Activated T-helper 17 cell treated with anti-CD3 and anti-CD28 coated beads, Interleukin-2, amount 50 U/mL, for 72 hours (primary cell): ENCODE measurements around the gene CIAPIN1. TPM values are rescaled to one million over a fixed set of nuclear protein-coding genes. Genes with fewer than 3 reads are reported as not detected.
"Not testable (repeated sequence)": the region's sequence is repeated elsewhere in the genome, so short reads cannot be mapped to it uniquely, and the experiment has no call there.

Experiments
- ATAC-seq: fragments of 150-1000 bp; cut with Tn5 transposase; replicated peaks from 2 replicates; pipeline ENCODE4 v1.10.0; 2021; ENCODE audit warnings: mild to moderate bottlenecking, moderate library complexity
- H3K27ac Mint-ChIP-seq: one replicate; pipeline ENCODE4 v1.8.0; 2022; ENCODE audit warnings: mixed read lengths
- H3K27me3 Mint-ChIP-seq: one replicate; pipeline ENCODE4 v1.8.0; 2022; ENCODE audit warnings: mixed read lengths
- H3K36me3 Mint-ChIP-seq: one replicate; pipeline ENCODE4 v1.8.0; 2022; ENCODE audit warnings: low read depth, mild to moderate bottlenecking, mixed read lengths
- H3K4me1 Mint-ChIP-seq: one replicate; pipeline ENCODE4 v1.8.0; 2022; ENCODE audit warnings: mixed read lengths
- H3K4me3 Mint-ChIP-seq: one replicate; pipeline ENCODE4 v1.8.0; 2022; ENCODE audit warnings: mild to moderate bottlenecking, mixed read lengths
- H3K9me3 Mint-ChIP-seq: one replicate; pipeline ENCODE4 v1.8.0; 2022; ENCODE audit warnings: mixed read lengths
- total RNA-seq, 2 donors: library from RNA; stranded (reverse); gene quantifications; one replicate each; pipeline ENCODE4 v1.2.3, GENCODE V29; 2022

Gene CIAPIN1
- total RNA-seq, 2 donors from 2014 or later, result 30.8 to 52.8 TPM

- Mint-ChIP-seq H3K27ac (no peak overlapping the region), H3K36me3 (no peaks in the 10 kb centered on the region), H3K9me3 (no peaks in the 10 kb centered on the region), H3K27me3 (peaks cover 5% of the 10 kb centered on the region), H3K4me3 (no peak overlapping the region), H3K4me1 (no peaks in the 10 kb centered on the region)
- ATAC-seq, result no peak
Observed at GRCh38 chr16:57411362-57411976, 35.7 kb downstream of the CIAPIN1 start.

DNA sequence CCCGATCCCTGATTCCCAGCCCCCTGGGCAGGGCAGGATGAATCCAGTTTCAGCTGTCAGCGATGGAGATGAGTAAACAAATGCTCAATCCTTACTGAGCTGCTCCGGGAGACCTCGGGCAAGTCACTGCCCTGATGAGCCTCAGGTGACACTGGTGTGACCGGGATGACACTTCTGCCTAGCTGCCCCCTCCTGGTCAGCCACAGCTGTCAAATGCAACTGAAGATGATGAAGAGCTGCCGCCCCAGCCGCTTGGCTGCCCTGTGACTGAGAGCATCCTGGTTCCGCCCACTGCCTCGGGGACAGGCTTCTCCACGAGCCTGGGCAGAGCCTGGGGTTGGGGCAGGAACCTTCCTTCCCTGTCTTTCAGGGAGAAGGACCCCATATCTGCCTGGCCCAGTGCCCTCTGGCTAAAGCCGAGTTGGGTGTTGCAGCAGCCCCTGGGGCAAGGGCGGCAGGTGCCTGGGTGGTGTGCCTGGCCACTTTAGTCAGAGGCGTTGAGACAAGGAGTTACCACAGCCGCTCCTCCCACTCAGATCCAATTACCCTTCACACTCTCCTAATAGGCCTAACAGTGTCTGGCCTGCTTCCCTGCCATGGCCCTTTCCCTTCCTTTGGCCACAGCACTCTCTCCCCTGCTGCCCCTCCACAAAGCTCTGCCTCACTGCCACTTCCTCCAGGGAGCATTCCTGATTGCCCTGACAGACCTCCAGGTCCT, 37.2 kb downstream of the CIAPIN1 start:
- peaks cover 5% of the 10 kb centered on the region for H3K27me3 Mint-ChIP-seq
- no peaks in the 10 kb centered on the region for H3K9me3 Mint-ChIP-seq
- no peaks in the 10 kb centered on the region for H3K36me3 Mint-ChIP-seq
- peak overlapping the region; percentile 0 for H3K27ac Mint-ChIP-seq
- H3K4me1 Mint-ChIP-seq, result no peaks in the 10 kb centered on the region
- H3K4me3 Mint-ChIP-seq, result no peak overlapping the region
- ATAC-seq, result no peak

GRCh38 chr16:57409065-57409464, 38.1 kb downstream of the CIAPIN1 start:
- Mint-ChIP-seq H3K4me1 (no peaks in the 10 kb centered on the region), H3K36me3 (no peaks in the 10 kb centered on the region), H3K4me3 (no peak overlapping the region), H3K9me3 (no peaks in the 10 kb centered on the region), H3K27me3 (peaks cover 5% of the 10 kb centered on the region), H3K27ac (no peak overlapping the region)
- ATAC-seq, result no peak

GRCh38 chr16:57407521-57408353, 39.4 kb downstream of the CIAPIN1 start:
- H3K27me3 Mint-ChIP-seq, result peaks cover 5% of the 10 kb centered on the region
- H3K9me3 Mint-ChIP-seq, result no peaks in the 10 kb centered on the region
- ATAC-seq, result no peak
- H3K4me3 Mint-ChIP-seq, result no peak overlapping the region
- H3K27ac Mint-ChIP-seq, result no peak overlapping the region
- no peaks in the 10 kb centered on the region for H3K36me3 Mint-ChIP-seq
- H3K4me1 Mint-ChIP-seq, result no peaks in the 10 kb centered on the region

- no peak for ATAC-seq
- no peaks in the 10 kb centered on the region for H3K4me1 Mint-ChIP-seq
- peaks cover 5% of the 10 kb centered on the region for H3K27me3 Mint-ChIP-seq
- H3K9me3 Mint-ChIP-seq, result no peaks in the 10 kb centered on the region
- H3K4me3 Mint-ChIP-seq, result no peak overlapping the region
- no peak overlapping the region for H3K27ac Mint-ChIP-seq
- H3K36me3 Mint-ChIP-seq, result no peaks in the 10 kb centered on the region
Observed at GRCh38 chr16:57406881-57407280, 40.3 kb downstream of the CIAPIN1 start.

DNA sequence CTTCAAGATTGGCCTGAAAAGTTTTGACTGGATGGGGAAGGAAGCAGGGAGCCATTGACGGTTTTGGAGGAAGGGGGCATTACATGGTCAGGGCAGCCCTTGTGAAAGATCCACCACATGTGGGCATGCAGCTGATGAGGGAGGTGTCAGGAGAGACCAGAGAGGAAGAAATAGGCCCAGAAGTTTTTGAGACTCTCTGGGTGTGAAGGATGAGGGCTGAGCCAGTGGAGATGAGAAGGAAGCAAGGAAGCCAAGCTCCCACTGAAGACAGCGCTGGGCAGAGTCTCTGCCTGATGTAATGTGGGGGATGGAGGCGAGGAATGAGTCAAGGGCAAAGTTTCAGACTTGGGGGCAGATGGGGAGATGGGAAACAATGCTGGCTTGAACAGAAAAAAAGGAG, 42.1 kb downstream of the CIAPIN1 start:
- Mint-ChIP-seq H3K9me3 (no peaks in the 10 kb centered on the region), H3K4me3 (no peak overlapping the region), H3K27ac (no peak overlapping the region), H3K4me1 (no peaks in the 10 kb centered on the region), H3K36me3 (no peaks in the 10 kb centered on the region), H3K27me3 (peaks cover 5% of the 10 kb centered on the region)
- peak; percentile 24 for ATAC-seq

DNA sequence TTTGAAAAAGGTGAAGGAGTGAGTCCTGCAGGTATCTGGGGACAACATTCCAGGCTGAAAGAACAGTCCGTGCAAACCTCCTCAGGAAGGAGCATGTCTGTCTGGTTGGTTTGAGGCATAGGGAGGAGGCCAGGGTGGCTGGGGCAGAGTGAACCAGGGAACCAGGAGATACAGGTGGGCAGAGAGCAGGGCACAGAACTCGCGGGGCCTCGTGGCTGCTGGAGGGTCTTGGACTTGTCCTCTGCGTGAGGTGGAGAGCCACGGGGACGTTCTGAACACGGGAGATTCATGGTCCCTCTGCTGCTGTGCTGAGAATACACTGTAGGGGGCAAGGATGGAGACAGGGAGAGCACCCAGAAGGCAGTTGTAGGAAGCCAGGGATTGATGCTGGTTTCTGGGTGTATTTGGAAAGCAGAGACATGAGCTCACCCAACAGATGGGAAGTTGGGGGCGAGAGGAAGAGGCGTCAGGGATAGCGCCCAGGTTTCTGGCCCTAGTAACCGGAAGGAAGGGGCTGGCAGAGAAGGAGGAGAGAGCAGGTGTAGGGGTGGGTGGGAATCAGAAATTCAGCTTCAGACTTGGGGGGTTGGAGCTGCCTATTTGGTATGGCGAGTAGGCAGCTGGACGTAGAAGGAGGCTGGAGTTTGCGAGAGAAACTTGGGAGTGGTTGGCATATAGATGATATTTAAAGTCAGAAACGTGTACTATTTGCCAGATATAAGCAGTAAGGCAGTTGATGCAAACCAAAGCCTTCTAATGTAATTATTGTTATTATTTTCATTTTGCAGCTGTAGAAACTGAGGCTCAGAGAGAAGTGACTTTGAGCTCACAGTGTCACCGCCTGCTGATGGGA, 43.0 kb downstream of the CIAPIN1 start, which contains the start of gene CCL17:
TSS of gene CCL17 (plus strand) at position 803 of the 853 bp plus-strand sequence. CDS start 9,166 bp downstream, outside the sequence.
- Mint-ChIP-seq H3K27ac (no peak within 1 kb of the TSS), H3K4me1 (no peaks in the 10 kb centered on the region), H3K9me3 (no peaks in the 10 kb centered on the region), H3K4me3 (no peak within 1 kb of the TSS), H3K36me3 (no peaks in the 10 kb centered on the region), H3K27me3 (peaks cover 2% of the 10 kb centered on the region)
- no peak for ATAC-seq

GRCh38 chr16:57401943-57402640, 45.1 kb downstream of the CIAPIN1 start:
- no peak for ATAC-seq
- no peak overlapping the region for H3K4me3 Mint-ChIP-seq
- H3K9me3 Mint-ChIP-seq, result no peaks in the 10 kb centered on the region
- H3K27ac Mint-ChIP-seq, result no peak overlapping the region
- no peaks in the 10 kb centered on the region for H3K27me3 Mint-ChIP-seq
- no peaks in the 10 kb centered on the region for H3K36me3 Mint-ChIP-seq
- H3K4me1 Mint-ChIP-seq, result no peaks in the 10 kb centered on the region

DNA sequence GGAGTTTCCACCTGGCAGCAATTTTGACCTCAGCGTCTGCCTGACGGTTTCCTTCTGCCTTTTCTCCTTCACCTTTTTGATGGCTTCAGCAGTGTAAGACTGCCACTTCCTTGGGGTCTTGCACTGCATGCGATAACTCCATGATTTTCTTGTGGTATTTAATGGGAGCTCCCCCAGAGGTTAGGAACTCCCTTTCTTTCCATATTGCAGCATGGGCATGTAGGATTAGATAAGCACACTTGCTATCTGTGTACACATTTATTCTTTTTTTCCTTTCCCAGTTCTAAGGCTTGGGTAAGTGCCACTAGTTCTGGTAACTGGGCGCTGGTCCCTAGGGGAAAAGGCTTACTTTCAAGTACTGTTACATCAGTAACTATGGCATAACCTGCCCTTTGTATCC, 49.7 kb downstream of the CIAPIN1 start:
- not testable (repeated sequence) for H3K36me3 Mint-ChIP-seq, H3K27ac Mint-ChIP-seq, H3K4me3 Mint-ChIP-seq, H3K27me3 Mint-ChIP-seq, H3K4me1 Mint-ChIP-seq, ATAC-seq, H3K9me3 Mint-ChIP-seq

GRCh38 chr16:57396786-57397185, 50.4 kb downstream of the CIAPIN1 start:
- no peaks in the 10 kb centered on the region for H3K36me3 Mint-ChIP-seq
- no peaks in the 10 kb centered on the region for H3K9me3 Mint-ChIP-seq
- H3K27ac Mint-ChIP-seq, result no peak overlapping the region
- no peaks in the 10 kb centered on the region for H3K4me1 Mint-ChIP-seq
- no peak for ATAC-seq
- H3K27me3 Mint-ChIP-seq, result peaks cover 3% of the 10 kb centered on the region
- no peak overlapping the region for H3K4me3 Mint-ChIP-seq

DNA sequence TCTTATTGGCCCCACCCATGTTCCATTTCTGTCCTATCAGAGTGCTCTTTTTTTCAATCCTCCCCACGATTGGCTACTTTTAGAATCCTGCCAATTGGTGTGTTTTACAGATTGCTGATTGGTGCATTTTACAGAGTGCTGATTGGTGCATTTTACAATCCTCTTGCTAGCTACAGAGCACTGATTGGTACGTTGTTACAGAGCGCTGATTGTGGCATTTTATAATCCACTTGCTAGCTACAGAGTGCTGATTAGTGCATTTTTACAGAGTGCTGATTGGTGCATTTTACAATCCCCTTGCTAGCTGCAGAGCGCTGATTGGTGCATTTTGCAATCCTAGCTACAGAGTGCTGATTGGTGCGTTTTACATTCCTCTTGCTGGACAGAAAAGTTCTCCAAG, 52.2 kb downstream of the CIAPIN1 start:
- H3K27me3 Mint-ChIP-seq, result peaks cover 3% of the 10 kb centered on the region
- no peaks in the 10 kb centered on the region for H3K36me3 Mint-ChIP-seq
- H3K27ac Mint-ChIP-seq, result no peak overlapping the region
- ATAC-seq, result no peak
- no peak overlapping the region for H3K4me3 Mint-ChIP-seq
- no peaks in the 10 kb centered on the region for H3K4me1 Mint-ChIP-seq
- no peaks in the 10 kb centered on the region for H3K9me3 Mint-ChIP-seq

DNA sequence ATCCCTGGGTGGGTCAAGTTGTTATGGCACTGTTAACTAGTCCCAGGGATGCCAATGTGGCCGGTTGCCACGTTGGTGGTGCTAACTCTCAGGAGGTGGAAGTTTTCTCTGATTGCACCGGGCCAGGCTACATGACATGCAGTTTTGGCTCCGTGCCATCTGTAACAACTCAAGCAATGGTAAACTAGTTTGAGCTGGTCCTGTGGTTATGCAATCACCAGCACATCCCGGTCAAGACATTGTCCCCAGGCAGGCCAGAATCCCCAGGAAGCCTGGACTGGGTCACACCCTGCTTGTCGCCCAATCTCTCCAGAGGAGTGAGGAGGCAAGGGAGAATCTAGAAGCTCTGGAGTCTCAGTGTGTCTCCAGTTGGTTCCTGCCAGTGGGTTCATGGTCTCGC, 52.7 kb downstream of the CIAPIN1 start:
- ATAC-seq, result no peak
- Mint-ChIP-seq H3K9me3 (no peaks in the 10 kb centered on the region), H3K27ac (no peak overlapping the region), H3K27me3 (peaks cover 3% of the 10 kb centered on the region), H3K4me1 (no peaks in the 10 kb centered on the region), H3K36me3 (no peaks in the 10 kb centered on the region), H3K4me3 (no peak overlapping the region)

- H3K27me3 Mint-ChIP-seq, result peaks cover 3% of the 10 kb centered on the region
- no peak for ATAC-seq
- no peak overlapping the region for H3K27ac Mint-ChIP-seq
- H3K36me3 Mint-ChIP-seq, result no peaks in the 10 kb centered on the region
- no peak overlapping the region for H3K4me3 Mint-ChIP-seq
- H3K4me1 Mint-ChIP-seq, result peaks cover 4% of the 10 kb centered on the region
- no peaks in the 10 kb centered on the region for H3K9me3 Mint-ChIP-seq
Observed at GRCh38 chr16:57392694-57393093, 54.5 kb downstream of the CIAPIN1 start.

DNA sequence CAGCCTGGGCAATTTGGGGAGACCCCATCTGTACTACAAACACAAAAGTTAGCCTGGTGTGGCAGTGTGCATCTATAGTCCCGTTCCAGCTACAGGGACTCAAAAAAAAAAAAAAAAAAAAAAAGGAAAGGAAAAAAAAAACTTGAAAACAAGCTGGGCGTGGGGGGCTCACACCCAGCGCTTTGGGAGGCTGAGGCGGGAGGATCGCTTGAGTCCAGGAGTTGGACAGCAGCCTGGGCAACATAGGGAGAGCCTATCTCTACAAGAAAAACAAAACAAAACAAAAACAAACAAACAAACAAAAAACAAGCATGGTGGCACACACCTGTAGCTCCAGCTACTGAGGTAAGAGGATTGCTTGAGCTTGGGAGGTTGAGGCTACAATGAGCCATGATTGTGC, 55.5 kb downstream of the CIAPIN1 start:
- ATAC-seq, result no peak
- Mint-ChIP-seq H3K27ac (no peak overlapping the region), H3K9me3 (no peaks in the 10 kb centered on the region), H3K4me3 (no peak overlapping the region), H3K4me1 (peaks cover 4% of the 10 kb centered on the region), H3K27me3 (peaks cover 3% of the 10 kb centered on the region), H3K36me3 (no peaks in the 10 kb centered on the region)
